Measurements from ENCODE around the gene CHTOP. TPM values are rescaled to one million over a fixed set of nuclear protein-coding genes. Genes with fewer than 3 reads are reported as not detected.

CHTOP gene
- total RNA-seq, 2 donors from 2014 or later, result 83.3 to 91.3 TPM

DNA sequence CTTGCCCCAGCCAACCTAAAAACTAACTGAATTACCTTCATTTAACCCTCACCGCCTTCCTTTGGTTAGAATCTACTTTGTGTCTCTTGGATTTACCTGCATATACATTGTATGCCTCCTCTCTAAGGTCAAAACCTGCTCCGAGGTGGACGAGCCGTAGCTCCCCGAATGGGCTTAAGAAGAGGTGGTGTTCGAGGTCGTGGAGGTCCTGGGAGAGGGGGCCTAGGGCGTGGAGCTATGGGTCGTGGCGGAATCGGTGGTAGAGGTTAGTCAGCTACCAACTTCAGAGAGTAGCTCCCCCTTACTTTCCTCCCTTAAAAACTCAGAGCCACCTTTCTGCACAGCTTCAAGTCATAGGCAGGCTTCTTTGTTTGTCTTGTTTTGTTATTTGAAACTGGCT is 9.2 kb downstream of the CHTOP start:
- peaks cover 48 to 70% of the 10 kb centered on the region in 2 donors for H3K36me3 Mint-ChIP-seq
- H3K27ac Mint-ChIP-seq, result peak overlapping the region; percentile 57 to 92
- ATAC-seq (no peak), DNase-seq (ENCODE audit: low spot score in 2 of 2) (peak in 1 of 2 donors; percentile 30)
- no peaks in the 10 kb centered on the region for H3K9me3 Mint-ChIP-seq

DNA sequence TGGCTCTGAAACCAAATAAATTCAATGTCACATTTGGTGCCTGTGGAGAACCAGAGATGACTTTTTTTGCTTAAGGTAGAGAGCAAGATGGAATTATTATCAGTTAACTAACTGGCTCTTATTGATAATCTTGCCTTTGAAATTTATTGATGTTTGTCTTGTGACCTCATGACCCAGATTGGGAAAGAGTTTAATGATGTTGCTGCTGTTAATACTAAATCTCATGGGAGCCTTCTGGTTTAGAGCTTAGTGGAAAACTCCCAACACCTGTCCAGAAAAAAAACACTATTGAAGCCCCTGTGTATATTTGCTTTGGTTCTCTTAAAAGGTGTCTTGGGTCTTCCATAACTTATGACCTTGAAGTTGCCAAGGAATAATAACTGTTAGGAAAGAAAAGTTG is 9.9 kb downstream of the CHTOP start:
- no peak for DNase-seq (ENCODE audit: low spot score in 2 of 2)
- peaks cover 48 to 69% of the 10 kb centered on the region in 2 donors for H3K36me3 Mint-ChIP-seq
- no peak for ATAC-seq
- no peaks in the 10 kb centered on the region for H3K9me3 Mint-ChIP-seq
- peak overlapping the region in 1 of 2 donors; percentile 57 for H3K27ac Mint-ChIP-seq

DNA sequence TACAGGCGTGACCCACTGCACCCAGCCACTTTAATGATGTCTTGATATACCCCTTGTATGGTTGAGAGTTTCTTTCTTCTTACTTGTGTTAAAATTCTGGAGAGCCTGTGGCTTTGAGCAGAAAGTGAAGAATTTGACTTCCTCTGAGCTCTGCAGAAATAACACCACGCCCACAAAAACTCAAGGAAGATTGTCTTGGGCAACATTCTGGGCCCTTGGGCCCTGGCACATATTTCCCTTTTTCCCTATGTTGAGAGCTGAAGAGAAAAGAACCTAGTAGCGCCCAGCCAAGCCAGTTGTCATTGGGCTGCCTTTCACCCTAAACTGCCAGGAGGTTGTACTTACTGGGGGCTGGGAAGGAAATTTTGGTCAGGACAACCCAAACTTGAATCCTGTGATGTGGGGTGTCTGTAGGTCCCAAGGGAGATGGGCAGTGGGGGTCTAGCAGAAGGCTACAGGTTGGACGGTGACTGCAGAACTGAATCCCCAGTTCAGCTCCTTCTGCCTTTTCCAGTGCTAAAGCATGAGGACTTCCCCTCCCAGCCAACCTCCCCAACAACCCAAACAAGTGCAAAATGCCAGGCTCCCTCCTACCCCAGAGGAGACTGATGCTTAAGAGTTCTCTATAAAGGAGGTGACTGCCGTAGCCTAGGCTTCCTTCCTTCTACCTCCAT is 12.9 kb downstream of the CHTOP start:
- H3K9me3 Mint-ChIP-seq, result no peaks in the 10 kb centered on the region
- peak overlapping the region; percentile 73 to 82 for H3K27ac Mint-ChIP-seq
- H3K36me3 Mint-ChIP-seq, result peaks cover 40 to 58% of the 10 kb centered on the region in 2 donors
- DNase-seq (ENCODE audit: low spot score in 2 of 2) (peak in 1 of 2 donors; percentile 45), ATAC-seq (no peak)

GRCh38 chr1:153647346-153647714 is 13.5 kb downstream of the CHTOP start:
- H3K27ac Mint-ChIP-seq, result peak overlapping the region; percentile 10 to 82
- ATAC-seq (peak in 1 of 2 donors; percentile 15), DNase-seq (ENCODE audit: low spot score in 2 of 2) (peak in 1 of 2 donors; percentile 45)
- no peaks in the 10 kb centered on the region for H3K9me3 Mint-ChIP-seq
- peaks cover 35 to 53% of the 10 kb centered on the region in 2 donors for H3K36me3 Mint-ChIP-seq

DNA sequence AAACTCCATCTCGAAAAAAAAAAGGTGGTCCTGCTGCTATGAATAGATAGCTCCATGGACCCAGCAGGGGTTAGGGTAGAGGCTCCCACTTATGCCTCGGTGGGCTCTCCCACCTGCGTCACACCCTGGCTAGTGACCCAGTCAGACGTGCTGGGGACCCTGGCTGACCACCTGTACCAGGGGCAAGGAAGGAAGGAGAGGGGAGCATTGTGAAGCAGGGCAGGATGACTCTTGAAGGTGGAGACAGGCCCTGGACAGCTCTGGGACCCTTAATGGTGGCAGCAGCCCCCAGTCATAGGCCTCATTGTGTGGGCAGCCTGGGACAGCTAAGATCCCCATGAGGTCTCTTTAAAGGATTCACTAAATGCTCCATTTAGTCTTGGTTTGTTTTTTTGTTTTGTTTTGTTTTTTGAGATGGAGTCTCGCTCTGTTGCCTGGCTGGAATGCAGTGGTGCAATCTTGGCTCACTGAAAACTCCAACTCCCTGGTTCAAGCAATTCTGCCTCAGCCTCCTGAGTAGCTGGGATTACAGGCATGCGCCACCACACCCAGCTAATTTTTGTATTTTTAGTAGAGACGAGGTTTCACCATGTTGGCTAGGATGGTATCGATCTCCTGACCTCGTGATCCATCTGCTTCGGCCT is 14.3 kb downstream of the CHTOP start:
- no peaks in the 10 kb centered on the region for H3K9me3 Mint-ChIP-seq
- no peak for ATAC-seq
- H3K27ac Mint-ChIP-seq, result peak overlapping the region; percentile 61 to 82
- peak in 1 of 2 donors; percentile 48 for DNase-seq (ENCODE audit: low spot score in 2 of 2)
- peaks cover 32 to 45% of the 10 kb centered on the region in 2 donors for H3K36me3 Mint-ChIP-seq

DNA sequence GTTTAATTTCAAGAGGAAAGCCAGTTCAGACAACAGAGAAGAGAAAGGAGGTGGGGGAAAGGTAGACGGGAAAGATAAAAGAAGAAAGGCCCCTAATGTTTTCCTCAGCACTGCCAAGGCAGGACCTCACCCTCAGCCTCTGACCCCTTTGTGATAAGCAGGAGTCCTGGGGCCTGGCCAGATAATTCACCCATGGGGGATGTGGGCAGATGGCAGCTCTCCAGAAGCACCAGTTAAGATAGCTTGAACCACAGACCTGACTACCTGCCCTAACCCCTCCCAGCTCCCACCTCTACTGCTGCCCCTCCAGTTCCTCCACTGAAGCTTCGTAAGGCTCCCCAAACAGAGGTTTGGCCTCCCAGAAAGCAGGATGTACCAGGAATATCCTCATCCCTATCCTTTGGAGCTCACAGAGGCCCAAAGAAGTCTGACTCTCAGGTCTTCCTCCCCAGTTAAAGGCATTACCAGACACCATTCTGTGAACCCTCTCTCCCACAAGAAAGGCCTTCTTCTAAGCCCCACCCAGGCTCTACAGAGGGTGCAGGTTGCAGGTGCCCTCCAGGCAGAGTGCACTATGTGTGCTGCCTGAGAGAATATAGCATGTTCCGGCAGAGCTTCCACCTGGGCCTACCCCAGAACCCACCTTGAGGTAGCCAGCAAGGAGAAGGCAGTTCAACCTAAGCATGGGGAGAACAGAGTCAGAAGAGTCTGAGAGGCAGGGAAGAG is 15.4 kb downstream of the CHTOP start:
- peak in 1 of 2 donors; percentile 52 for DNase-seq (ENCODE audit: low spot score in 2 of 2)
- peak overlapping the region; percentile 82 to 88 for H3K27ac Mint-ChIP-seq
- ATAC-seq, result peak; percentile 36 to 47
- peaks cover 20 to 34% of the 10 kb centered on the region in 2 donors for H3K36me3 Mint-ChIP-seq
- H3K9me3 Mint-ChIP-seq, result no peaks in the 10 kb centered on the region

- DNase-seq (ENCODE audit: low spot score in 2 of 2) (peak in 1 of 2 donors; percentile 52), ATAC-seq (peak; percentile 36 to 48)
- Mint-ChIP-seq H3K9me3 (no peaks in the 10 kb centered on the region), H3K27ac (peak overlapping the region; percentile 82 to 88), H3K36me3 (peaks cover 15 to 28% of the 10 kb centered on the region in 2 donors)
Observed at GRCh38 chr1:153649863-153650235, 16.0 kb downstream of the CHTOP start.

DNA sequence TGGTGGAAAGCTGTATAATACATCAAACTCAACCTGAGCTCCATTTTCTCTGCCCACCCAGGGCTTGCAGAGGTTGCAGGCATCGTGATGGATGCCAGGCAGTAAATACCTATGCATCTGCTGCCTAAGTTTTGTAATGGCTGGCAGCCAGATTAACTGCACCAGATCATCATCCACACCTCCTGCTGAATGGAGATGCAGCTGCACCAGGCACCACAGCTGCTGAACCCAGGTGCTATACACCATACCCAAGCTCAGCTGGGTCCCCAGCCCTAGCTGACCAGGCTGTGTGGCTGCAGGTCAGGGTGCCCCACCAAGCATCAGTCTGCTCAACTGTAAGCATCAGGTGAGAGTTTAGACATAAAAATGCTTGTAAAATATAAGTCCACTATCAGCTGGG is 17.9 kb downstream of the CHTOP start:
- Mint-ChIP-seq H3K36me3 (peaks cover 5 to 12% of the 10 kb centered on the region in 2 donors), H3K9me3 (no peaks in the 10 kb centered on the region), H3K27ac (no peak overlapping the region)
- DNase-seq (ENCODE audit: low spot score in 2 of 2) (peak in 1 of 2 donors; percentile 26), ATAC-seq (no peak)

- no peak overlapping the region for H3K27ac Mint-ChIP-seq
- no peaks in the 10 kb centered on the region for H3K9me3 Mint-ChIP-seq
- peaks cover 0 to under 1% of the 10 kb centered on the region in 2 donors for H3K36me3 Mint-ChIP-seq
- DNase-seq (ENCODE audit: low spot score in 2 of 2) (peak in 1 of 2 donors; percentile 26), ATAC-seq (no peak)
Observed at GRCh38 chr1:153652805-153653500, 19.1 kb downstream of the CHTOP start.

GRCh38 chr1:153655333-153655732 is 21.5 kb downstream of the CHTOP start:
- Mint-ChIP-seq H3K36me3 (peaks cover 6 to 11% of the 10 kb centered on the region in 2 donors), H3K27ac (no peak overlapping the region), H3K9me3 (no peaks in the 10 kb centered on the region)
- ATAC-seq (no peak), DNase-seq (ENCODE audit: low spot score in 2 of 2) (peak in 1 of 2 donors; percentile 13)

GRCh38 chr1:153658400-153659174 is 24.7 kb downstream of the CHTOP start, which contains the start of gene SNAPIN:
Gene SNAPIN, plus strand, starts transcription at chr1:153658703. Its CDS starts 41 bp downstream, at chr1:153658744.
- H3K27ac Mint-ChIP-seq, result peak within 1 kb of the TSS; percentile 93 to 96
- H3K36me3 Mint-ChIP-seq, result peaks cover 6 to 11% of the 10 kb centered on the region in 2 donors
- ATAC-seq (peak; percentile 93 to 94), DNase-seq (ENCODE audit: low spot score in 2 of 2) (peak; percentile 89 to 93)
- H3K9me3 Mint-ChIP-seq, result no peaks in the 10 kb centered on the region

DNA sequence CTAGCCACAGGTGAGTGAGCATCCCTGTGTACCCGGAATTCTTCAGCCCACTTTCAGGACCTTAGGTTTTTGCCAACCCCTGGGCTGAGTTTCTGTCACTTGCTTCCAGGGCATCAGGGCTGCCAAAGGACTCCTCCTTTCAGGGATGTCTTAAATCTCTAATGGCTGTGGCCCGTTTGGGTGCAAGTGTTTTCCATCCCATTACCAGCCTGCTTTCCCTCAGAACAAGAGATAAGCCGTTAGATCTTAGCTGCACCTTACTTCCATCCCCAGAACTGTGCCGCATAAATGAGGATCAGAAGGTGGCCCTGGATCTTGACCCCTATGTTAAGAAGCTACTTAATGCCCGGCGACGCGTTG is 25.3 kb downstream of the CHTOP start:
- DNase-seq (ENCODE audit: low spot score in 2 of 2) (no peak), ATAC-seq (peak in 1 of 2 donors; percentile 1)
- H3K36me3 Mint-ChIP-seq, result peaks cover 8 to 11% of the 10 kb centered on the region in 2 donors
- H3K9me3 Mint-ChIP-seq, result no peaks in the 10 kb centered on the region
- H3K27ac Mint-ChIP-seq, result peak overlapping the region; percentile 93 to 96

GRCh38 chr1:153659656-153660055 is 25.8 kb downstream of the CHTOP start:
- H3K9me3 Mint-ChIP-seq, result no peaks in the 10 kb centered on the region
- peaks cover 11 to 13% of the 10 kb centered on the region in 2 donors for H3K36me3 Mint-ChIP-seq
- H3K27ac Mint-ChIP-seq, result peak overlapping the region; percentile 93 to 96
- DNase-seq (ENCODE audit: low spot score in 2 of 2) (no peak), ATAC-seq (no peak)

DNA sequence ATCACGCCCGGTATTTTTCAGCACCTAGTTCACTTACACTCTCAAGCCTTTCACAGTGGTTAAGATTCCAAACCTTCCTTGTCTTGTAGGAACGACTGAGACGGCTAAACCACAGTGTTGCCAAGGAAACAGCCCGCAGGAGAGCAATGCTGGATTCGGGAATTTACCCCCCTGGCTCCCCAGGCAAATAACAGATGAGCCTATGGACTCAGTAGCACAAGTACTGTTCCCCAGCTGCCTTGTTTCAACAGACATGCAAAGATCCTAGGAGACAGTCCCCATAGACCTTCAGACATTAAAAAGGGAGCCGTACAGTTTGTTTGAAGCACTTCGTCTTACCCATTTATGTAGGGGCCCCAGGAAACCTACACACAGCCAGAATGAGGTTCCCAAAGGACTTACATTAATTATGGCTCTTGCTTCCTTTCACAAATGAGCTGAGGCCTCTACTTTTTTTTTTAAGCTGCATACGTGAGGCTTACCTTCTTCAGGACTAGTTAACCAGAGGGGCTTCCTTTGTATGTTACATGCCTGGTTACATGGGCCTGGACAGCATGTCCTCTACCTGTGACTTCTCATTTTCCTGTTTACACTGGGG is 27.3 kb downstream of the CHTOP start:
- H3K27ac Mint-ChIP-seq, result peak overlapping the region; percentile 39 to 65

DNA sequence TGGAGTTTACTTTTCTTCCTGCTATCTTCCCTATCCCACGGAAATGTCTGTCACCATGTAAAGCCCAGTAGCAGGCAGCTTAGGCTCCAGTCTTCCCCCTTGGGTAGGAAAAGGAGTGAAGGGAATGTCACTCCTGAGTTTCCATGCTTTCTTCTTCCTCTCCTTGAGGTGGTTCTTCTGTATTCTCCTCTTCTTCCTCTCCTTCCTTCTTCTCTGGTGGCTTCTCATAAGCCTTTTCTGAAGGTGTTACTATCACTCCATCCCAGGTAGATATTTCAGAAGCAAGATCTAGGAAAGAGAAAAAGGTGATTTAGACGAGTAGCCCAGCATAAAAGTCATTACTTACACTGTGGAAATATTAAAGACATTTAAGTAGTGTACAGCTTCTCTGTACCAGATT is 28.4 kb downstream of the CHTOP start:
- no peak for DNase-seq (ENCODE audit: low spot score in 2 of 2)
- Mint-ChIP-seq H3K9me3 (no peaks in the 10 kb centered on the region), H3K36me3 (peaks cover 31 to 33% of the 10 kb centered on the region in 2 donors), H3K27ac (peak overlapping the region in 1 of 2 donors; percentile 4)
- no peak for ATAC-seq

More for the DNA sequence above, 27.3 kb downstream of the CHTOP start:
- ATAC-seq (no peak), DNase-seq (ENCODE audit: low spot score in 2 of 2) (no peak)
- Mint-ChIP-seq H3K36me3 (peaks cover 22 to 28% of the 10 kb centered on the region in 2 donors), H3K9me3 (no peaks in the 10 kb centered on the region)

Measured in activated naive CD4-positive, alpha-beta T cell treated with anti-CD3 and anti-CD28 coated beads, Interleukin-2, amount 50 U/mL, for 72 hours (primary cell).